ENCODE measurements around the gene MLLT1.

DNA sequence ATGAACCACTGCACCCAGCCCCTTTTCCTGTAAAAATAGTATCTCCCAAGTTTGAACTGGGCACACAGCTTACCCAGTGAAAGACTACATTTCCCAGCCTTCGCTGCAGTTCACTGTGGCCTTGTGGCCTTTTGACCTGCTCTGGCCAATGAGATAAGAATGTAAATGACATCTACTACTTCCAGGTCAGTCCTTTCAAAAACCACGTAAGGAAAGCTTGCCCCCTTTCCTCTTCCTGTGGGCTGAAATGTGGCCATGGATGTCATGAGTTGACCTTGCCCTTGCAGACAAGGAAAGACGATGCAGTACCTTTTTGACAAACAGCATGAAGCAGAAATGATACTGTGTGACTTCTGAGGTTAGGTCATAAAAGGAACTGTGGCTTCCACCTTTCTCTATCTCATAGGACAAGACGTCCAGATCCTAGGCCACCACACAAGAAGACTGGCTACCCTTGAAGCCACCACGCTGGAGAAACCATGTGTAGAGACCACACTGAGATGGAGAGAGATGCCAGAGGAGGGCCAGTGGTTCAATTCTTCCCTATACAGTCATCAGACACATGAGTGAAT lies 33.7 kb upstream of the MLLT1 start:
- TF ChIP-seq, protein P1, sequence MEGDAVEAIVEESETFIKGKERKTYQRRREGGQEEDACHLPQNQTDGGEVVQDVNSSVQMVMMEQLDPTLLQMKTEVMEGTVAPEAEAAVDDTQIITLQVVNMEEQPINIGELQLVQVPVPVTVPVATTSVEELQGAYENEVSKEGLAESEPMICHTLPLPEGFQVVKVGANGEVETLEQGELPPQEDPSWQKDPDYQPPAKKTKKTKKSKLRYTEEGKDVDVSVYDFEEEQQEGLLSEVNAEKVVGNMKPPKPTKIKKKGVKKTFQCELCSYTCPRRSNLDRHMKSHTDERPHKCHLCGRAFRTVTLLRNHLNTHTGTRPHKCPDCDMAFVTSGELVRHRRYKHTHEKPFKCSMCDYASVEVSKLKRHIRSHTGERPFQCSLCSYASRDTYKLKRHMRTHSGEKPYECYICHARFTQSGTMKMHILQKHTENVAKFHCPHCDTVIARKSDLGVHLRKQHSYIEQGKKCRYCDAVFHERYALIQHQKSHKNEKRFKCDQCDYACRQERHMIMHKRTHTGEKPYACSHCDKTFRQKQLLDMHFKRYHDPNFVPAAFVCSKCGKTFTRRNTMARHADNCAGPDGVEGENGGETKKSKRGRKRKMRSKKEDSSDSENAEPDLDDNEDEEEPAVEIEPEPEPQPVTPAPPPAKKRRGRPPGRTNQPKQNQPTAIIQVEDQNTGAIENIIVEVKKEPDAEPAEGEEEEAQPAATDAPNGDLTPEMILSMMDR (conservative IDR thresholded peaks at IDR 0.05; ENCODE audit: low read depth, low read length): no peak
- TF ChIP-seq EZH2phosphoT487 (IDR thresholded peaks at IDR 0.05; ENCODE audit: borderline replicate concordance, low read length) (no peak), EZH2 (IDR thresholded peaks at IDR 0.05; ENCODE audit: low read length, unreplicated experiment) (no peak)

Data from PC-3 (cell line).